ENCODE results near the gene PERM1. TPM values are rescaled to one million over a fixed set of nuclear protein-coding genes. Genes with fewer than 3 reads are reported as not detected.

Gene PERM1
- polyA plus RNA-seq, 1 donor (not counting 4 experiments of a cell fraction or from before 2014, with no cell fraction given), result not detected

- dilution Hi-C loops (cut with MboI; ENCODE audit: extremely low pct_ligation_motif_present, low sequenced_read_pairs), result no loop called here
These were observed 36.0 kb downstream of the PERM1 start for GRCh38 chr1:945688-946556.

DNA sequence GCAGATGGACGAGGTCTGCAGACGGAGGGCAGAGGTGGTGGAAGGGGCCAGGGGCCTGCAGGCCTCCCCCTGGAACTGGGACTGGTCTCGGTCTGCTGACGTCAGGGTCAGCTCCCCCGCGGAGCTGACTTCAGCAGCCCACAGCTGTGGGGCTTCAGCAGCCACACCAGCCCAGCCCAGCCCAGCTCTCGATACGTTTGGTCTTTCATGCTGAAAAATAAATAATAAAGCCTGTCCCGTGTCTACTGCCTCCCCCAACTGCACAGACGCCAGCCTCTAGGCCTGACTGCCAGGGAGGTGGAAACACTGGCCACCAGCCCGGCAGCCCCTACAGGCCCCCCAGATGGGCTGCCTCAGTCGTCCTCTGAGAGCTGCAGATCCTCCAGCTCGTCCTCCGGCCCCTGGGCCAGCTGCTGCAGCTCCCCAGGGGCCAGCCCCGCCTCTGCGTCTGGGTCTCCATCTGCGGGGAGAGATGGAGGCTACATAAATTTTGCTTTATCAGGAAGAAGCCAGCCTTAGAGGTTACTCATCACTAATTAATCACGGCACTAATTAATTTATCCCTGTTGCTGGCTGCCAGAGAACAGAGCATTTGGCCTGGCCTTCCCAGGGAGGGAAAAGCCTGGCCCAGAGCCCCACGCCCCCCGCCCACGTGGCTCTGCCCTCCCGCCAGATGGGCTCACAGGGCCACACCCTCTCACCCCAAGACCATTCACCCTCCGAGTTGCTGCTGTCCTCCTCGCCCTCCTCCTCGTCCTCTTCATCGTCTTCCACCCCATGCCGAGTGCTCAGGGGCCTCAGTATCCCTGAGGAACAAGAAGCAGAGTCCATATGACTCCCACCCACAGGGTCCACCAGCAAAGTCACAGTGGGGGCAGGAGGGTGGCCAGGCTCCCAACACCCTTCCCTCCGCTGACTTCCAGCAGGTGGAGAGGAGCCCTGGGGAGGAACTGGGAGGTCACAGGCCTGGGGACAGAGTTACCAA lies 37.3 kb downstream of the PERM1 start:
- H3K27me3 ChIP-seq (ENCODE audit: control insufficient read depth, extremely low read depth, insufficient read depth, low read length), result peaks cover 38% of the 10 kb centered on the region
- no peaks in the 10 kb centered on the region for H4K20me1 ChIP-seq (ENCODE audit: control insufficient read depth, extremely low read depth, insufficient read depth, low read length)
- peaks cover 11% of the 10 kb centered on the region for H3K4me1 ChIP-seq (ENCODE audit: control insufficient read depth, extremely low read depth, insufficient read depth, low read length)
- H3K79me2 ChIP-seq (ENCODE audit: control insufficient read depth, insufficient read depth, low read length), result no peaks in the 10 kb centered on the region
- H3K9me1 ChIP-seq (ENCODE audit: control insufficient read depth, extremely low read depth, insufficient read depth, low read length), result no peaks in the 10 kb centered on the region
- DNase-seq (ENCODE audit: low read depth, low spot score), result no peak
- no peak for TF ChIP-seq EZH2 (IDR thresholded peaks at IDR 0.05; ENCODE audit: low read length)
- TF ChIP-seq, protein P1, sequence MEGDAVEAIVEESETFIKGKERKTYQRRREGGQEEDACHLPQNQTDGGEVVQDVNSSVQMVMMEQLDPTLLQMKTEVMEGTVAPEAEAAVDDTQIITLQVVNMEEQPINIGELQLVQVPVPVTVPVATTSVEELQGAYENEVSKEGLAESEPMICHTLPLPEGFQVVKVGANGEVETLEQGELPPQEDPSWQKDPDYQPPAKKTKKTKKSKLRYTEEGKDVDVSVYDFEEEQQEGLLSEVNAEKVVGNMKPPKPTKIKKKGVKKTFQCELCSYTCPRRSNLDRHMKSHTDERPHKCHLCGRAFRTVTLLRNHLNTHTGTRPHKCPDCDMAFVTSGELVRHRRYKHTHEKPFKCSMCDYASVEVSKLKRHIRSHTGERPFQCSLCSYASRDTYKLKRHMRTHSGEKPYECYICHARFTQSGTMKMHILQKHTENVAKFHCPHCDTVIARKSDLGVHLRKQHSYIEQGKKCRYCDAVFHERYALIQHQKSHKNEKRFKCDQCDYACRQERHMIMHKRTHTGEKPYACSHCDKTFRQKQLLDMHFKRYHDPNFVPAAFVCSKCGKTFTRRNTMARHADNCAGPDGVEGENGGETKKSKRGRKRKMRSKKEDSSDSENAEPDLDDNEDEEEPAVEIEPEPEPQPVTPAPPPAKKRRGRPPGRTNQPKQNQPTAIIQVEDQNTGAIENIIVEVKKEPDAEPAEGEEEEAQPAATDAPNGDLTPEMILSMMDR (optimal IDR thresholded peaks at IDR 0.05 in 1 of 3, IDR thresholded peaks at IDR 0.05 in 1 of 3, conservative IDR thresholded peaks at IDR 0.05 in 1 of 3; ENCODE audit: extremely low read depth in 1 of 3, insufficient read depth in 2 of 3, low read length in 3 of 3), result no peak
- FAIRE-seq, result no peak
- H2AFZ ChIP-seq (ENCODE audit: control insufficient read depth, low read length), result no peak overlapping the region
- H3K9ac ChIP-seq (ENCODE audit: control insufficient read depth, extremely low read depth, insufficient read depth, low read length), result no peak overlapping the region
- dilution Hi-C loops (cut with MboI; ENCODE audit: extremely low pct_ligation_motif_present, low sequenced_read_pairs), result no loop called here
- H3K4me3 ChIP-seq (ENCODE audit: control insufficient read depth in 2 of 3, extremely low read depth in 1 of 3, insufficient read depth in 2 of 3, low read depth in 1 of 3, low read length in 3 of 3), result no peak overlapping the region
- H3K27ac ChIP-seq (ENCODE audit: control insufficient read depth, insufficient read depth, low read length), result no peak overlapping the region
- H3K4me2 ChIP-seq (ENCODE audit: control insufficient read depth, extremely low read depth, insufficient read depth, low read depth, low read length), result no peak overlapping the region
- no peaks in the 10 kb centered on the region for H3K9me3 ChIP-seq (ENCODE audit: control insufficient read depth, low read depth, low read length)
- H3K36me3 ChIP-seq (ENCODE audit: control insufficient read depth in 2 of 2, extremely low read depth in 1 of 2, insufficient read depth in 2 of 2, low read length in 2 of 2), result peaks cover 22 to 34% of the 10 kb centered on the region in 2 experiments

More at GRCh38 chr1:945688-946556, 36.0 kb downstream of the PERM1 start:
- peaks cover 33 to 42% of the 10 kb centered on the region in 2 experiments for H3K36me3 ChIP-seq (ENCODE audit: control insufficient read depth in 2 of 2, extremely low read depth in 1 of 2, insufficient read depth in 2 of 2, low read length in 2 of 2)
- H3K27ac ChIP-seq (ENCODE audit: control insufficient read depth, insufficient read depth, low read length), result no peak overlapping the region
- H4K20me1 ChIP-seq (ENCODE audit: control insufficient read depth, extremely low read depth, insufficient read depth, low read length), result no peaks in the 10 kb centered on the region
- H2AFZ ChIP-seq (ENCODE audit: control insufficient read depth, low read length), result no peak overlapping the region
- no peak for TF ChIP-seq EZH2 (IDR thresholded peaks at IDR 0.05; ENCODE audit: low read length)
- TF ChIP-seq, protein P1 (optimal IDR thresholded peaks at IDR 0.05 in 1 of 3, IDR thresholded peaks at IDR 0.05 in 1 of 3, conservative IDR thresholded peaks at IDR 0.05 in 1 of 3; ENCODE audit: extremely low read depth in 1 of 3, insufficient read depth in 2 of 3, low read length in 3 of 3), result no peak
- FAIRE-seq, result no peak
- peaks cover 5% of the 10 kb centered on the region for H3K4me1 ChIP-seq (ENCODE audit: control insufficient read depth, extremely low read depth, insufficient read depth, low read length)
- H3K9ac ChIP-seq (ENCODE audit: control insufficient read depth, extremely low read depth, insufficient read depth, low read length), result no peak overlapping the region
- H3K9me1 ChIP-seq (ENCODE audit: control insufficient read depth, extremely low read depth, insufficient read depth, low read length), result no peaks in the 10 kb centered on the region
- H3K4me2 ChIP-seq (ENCODE audit: control insufficient read depth, extremely low read depth, insufficient read depth, low read depth, low read length), result no peak overlapping the region
- peaks cover 25% of the 10 kb centered on the region for H3K27me3 ChIP-seq (ENCODE audit: control insufficient read depth, extremely low read depth, insufficient read depth, low read length)
- H3K4me3 ChIP-seq (ENCODE audit: control insufficient read depth in 2 of 3, extremely low read depth in 1 of 3, insufficient read depth in 2 of 3, low read depth in 1 of 3, low read length in 3 of 3), result no peak overlapping the region
- H3K9me3 ChIP-seq (ENCODE audit: control insufficient read depth, low read depth, low read length), result no peaks in the 10 kb centered on the region
- DNase-seq (ENCODE audit: low read depth, low spot score), result no peak
- peaks cover 3% of the 10 kb centered on the region for H3K79me2 ChIP-seq (ENCODE audit: control insufficient read depth, insufficient read depth, low read length)

All from keratinocyte (primary cell).